ENCODE data around the gene CROCC2.
A peak's percentile ranks its signal among the peaks of the same experiment; 100 is the strongest.

Gene CROCC2

DNA sequence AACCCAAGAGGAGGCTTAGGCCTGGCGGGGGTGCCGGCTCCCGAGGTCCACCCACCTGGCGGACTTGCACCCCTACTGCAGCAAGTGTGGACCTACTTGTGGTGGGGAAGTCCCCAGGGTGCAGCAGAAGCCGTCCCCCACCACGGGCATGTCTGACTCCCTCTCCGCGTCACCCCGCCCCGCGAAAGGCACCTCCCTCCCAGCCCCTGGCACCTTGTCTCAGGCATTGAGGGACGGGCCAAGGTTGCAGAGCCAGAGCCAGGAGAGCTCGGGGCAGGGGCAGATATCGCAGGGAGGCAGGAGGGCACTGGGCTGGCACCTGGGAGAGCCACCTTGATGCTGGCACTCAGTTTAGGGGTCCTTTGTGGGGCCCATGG, 19.0 kb downstream of the CROCC2 start:
- DNase-seq: no peak

DNA sequence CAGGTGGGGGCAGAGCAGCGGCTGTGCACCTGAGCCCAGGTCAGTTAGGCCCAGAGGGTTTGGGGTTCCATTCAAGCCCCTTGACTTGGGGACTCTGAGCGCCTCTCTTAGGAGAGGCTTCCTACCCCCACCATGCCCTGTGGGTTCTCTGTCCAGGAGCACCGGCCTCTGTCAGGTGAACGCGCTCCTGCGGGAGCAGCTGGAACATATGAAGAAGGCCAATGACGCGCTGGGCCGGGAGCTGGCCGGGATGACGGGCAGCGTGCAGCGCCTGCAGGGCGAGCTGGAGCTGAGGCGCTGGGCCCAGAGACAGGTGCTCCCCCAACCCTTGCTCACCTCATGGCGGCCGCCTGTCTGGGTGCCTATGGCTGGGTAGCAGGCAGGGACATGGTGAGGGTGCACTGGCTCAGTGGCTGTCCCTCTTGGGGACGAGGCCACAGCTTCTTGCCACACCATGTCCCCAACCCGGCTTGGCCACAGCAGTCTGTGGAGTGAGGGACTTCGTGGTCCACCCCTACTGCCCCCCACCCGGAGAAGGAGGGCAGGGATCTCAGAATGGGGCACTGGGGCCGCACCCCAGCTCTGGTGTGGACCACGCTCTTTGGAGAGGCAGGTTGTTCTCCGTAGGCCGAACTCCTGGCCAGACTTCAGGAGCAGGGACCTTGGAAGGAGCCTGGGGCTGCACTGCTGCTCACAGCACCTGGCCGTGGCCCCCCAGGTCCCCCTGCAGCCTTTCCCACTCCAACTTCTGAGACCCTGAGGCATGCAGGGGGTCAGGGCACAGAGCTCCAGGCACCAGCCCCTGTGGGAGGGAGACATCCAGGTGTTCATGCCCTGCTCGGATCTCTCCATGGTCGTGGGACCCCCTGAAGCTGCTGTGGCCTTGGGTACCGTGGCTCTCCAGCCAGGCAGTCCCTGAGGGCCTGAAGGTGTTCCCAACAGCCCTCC, 19.7 kb downstream of the CROCC2 start:
- DNase-seq: peak; percentile 26

DNA sequence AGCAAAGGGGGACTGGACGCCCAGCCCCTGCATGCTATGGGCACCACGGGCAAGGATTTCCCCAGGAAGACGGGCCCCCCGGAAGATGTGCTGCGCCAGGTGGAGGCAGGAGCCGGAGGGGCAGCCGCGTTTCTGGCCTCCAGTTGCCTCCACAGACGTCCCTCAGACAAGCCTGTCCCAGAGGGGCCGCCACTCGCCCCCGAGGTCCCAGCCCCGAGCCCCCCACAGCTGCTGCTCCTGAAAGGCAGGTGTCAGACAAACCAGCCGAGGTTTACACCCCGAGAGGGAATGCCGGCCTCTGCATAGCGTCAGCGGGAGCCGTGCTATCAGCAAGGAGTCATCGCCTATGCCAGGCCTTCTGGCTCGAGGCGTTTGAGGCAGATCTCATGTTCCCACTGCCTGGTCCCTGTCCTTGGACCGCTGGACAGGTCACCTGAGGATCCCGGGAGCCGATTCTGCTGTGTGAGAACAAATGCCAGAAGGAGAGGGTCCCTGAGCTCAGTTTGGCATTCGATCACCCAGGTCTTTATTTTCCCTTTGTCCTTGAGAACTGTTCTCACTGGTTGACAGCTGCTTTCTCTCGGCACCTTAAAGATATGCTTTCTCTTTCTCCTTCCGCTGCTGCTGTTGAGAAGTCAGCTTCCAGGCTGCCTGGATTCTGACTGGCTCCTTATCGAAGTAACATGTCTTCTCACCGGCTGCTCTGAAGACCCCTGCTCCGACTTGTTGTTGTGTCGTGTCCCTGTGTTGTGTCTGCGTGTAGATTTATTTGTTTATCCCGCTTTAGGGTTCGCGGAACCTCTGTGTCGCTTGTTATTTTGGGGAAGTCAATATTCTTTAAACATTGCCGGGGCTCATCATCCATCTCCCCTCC, 20.6 kb downstream of the CROCC2 start:
- no peak for DNase-seq

DNA sequence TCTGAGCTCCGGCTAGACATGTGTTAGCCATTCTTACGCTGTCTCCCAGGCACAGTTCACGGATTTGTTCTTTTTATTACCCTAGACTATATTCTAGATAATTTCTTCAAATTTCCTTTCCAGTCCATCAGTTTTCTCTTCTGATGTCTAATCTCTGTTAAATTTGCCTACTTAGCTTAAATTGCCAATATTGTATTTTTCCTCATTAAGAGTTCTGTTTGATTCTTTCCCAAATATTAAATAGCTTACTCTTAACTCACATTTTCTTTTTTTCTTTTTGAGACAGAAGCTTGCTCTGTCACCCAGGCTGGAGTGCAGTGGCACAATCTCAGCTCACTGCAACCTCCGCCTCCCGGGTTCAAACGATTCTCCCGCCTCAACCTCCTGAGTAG, 21.2 kb downstream of the CROCC2 start:
- no peak for DNase-seq

DNA sequence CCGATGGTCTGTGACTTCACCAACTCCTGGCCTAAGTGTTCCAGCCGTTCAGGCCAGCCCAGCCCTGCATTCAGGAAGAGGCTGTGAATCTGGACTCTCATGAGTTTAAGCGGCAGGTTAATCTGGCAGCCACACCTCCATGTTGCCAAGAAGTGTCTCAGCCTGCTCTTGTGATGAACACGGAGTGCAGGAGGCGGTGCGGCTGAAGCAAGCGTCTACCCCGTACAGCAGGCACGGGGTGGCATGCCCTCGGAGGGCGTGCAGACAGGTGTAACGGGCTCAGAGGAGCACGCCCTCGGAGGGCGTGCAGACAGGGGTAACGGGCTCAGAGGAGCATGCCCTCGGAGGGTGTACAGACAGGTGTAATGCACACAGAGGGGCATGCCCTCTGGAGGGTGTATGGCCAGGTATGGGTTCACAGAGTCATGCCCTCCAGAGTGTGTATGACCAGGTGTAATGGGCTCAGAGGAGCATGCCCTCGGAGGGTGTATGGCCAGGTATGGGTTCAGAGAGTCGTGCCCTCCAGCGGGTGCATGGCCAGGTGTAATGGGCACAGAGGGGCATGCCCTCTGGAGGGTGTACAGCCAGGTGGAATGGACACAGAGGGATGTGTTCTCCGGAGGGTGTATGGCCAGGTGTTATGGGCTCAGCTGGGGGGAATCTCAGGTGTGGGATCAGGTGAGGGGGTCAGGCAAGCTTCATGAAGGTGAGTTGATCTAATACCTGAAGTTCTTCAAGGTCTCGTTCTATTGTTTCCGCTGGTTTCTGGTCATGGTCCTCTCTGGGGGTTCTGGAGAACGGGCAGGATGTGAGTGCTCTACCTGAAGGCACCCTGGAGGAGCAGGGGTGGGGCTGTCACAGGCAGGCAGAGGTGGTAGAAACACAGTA, 22.6 kb downstream of the CROCC2 start:
- DNase-seq: no peak

DNA sequence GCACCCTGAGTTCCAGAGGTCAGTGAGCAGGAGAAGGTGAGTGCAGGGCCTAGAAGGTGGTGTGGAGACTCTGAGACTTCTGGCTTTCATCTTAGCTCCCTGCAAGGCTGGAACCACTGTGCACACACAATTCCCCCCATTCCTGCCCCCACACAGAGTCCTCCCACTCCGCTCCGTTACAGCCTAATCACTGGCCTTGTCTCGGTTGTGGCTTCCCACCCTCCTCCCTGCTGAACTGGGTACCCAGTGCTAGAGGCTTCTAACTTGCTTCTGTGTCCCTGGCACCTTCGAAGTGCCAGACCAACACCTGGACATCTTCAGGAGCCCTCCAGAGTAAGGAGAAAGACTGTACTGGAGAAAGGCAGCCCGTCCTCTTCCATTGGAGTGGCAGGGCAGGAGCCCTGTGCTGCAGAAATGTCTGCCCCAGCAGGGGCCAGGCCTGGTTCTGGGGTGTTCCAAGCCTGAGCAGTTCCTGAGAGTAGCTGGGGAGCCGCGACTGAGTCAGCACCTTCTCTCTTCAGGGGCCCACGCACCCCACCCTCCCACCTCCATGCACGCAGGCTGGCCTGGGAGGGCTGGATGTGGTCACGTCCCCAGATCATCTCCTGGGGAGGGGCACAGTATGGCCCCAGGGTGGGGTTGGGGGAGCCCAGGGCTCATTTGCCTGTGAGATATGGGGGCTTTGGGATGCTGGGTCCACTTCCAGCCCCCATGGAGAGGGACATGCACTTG, 23.4 kb downstream of the CROCC2 start:
- no peak for DNase-seq

DNA sequence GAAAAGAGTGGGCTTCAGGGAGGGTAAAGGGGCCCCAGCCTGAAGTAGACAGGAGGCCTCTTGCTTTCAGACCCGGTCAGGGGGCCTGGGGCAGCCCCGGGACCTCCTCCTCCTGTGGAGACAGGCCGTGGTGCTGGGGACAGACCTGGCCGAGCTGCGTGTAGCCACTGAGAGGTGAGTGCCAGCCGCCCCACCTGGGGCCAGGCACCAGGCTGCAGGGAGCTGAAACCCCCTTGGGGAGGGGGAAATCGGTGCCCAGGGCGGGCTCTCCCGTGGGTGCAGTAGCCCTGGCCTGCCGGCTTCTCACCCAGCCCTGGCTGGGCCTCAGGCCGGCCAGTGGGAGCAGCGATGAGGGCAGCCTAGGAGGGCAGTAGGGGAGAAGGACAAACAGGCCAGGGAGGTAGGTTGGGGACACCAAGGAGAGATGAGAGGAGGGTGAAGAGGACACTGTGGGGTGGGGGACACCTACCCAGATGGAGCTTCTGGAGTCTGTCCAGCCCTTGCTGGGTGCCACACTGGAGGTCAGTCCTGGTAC, 24.0 kb downstream of the CROCC2 start:
- DNase-seq: no peak

DNA sequence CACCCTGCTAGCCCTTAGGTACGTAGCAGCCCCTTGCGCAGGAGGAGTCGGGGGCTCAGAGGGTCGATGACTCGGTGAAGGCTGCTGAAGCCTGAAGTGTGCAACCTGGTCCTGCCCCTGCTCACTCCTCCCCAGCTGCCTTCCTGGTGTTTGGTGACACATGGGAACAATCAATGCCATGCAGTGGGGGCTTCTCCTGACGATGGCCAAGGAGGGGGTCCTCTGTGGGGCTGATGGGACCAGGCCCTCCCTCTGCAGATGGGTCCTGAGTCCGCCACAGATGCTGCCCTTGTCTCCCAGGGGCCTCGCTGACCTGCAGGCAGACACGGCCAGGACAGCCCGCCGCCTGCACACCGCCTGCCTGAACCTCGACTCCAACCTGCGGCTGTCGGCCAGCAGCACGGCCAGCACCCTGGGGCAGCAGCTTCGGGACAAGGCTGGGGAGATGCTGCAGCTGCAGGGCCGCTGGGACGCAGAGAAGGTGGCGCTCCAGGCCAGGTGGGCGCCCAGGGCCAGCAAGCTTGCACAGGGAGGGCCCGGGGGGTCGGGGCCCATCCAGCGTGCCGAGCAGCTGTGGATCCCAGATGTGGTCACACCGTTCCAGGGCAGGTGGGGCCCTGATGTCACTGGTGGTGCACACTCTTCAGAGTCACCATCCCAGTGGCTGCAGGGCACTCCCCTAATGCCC, 24.6 kb downstream of the CROCC2 start:
- no peak for DNase-seq

DNA sequence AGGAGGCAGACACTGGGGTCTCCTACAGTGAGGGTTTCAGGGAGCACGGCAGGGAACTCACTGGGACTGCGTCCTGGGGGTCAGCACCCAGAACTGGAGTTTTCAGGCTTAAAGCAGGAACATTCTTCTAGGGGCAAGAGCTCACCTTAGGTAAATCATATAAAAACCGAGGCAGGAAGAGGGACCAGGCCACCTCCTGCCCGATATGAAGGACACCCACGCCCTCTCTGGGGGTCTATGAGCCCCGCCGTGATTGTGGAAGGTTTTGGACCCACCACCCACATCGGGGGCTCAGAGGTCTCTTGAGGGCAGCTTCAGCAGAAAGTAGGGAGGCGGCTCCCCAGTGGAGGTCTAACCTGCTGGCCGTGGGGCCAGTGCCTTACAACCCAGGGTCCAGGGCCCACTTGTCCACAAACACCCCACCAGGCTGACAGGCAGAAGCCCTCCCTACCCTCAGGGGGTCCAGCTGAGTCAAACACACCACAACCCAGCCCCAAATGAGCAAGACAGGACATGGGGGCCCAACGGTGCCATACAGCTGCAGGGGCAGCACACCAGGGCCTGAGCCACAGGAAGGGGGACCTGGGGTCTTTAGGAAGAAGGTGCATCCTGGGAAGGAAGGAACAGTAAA, 25.3 kb downstream of the CROCC2 start:
- no peak for DNase-seq

DNA sequence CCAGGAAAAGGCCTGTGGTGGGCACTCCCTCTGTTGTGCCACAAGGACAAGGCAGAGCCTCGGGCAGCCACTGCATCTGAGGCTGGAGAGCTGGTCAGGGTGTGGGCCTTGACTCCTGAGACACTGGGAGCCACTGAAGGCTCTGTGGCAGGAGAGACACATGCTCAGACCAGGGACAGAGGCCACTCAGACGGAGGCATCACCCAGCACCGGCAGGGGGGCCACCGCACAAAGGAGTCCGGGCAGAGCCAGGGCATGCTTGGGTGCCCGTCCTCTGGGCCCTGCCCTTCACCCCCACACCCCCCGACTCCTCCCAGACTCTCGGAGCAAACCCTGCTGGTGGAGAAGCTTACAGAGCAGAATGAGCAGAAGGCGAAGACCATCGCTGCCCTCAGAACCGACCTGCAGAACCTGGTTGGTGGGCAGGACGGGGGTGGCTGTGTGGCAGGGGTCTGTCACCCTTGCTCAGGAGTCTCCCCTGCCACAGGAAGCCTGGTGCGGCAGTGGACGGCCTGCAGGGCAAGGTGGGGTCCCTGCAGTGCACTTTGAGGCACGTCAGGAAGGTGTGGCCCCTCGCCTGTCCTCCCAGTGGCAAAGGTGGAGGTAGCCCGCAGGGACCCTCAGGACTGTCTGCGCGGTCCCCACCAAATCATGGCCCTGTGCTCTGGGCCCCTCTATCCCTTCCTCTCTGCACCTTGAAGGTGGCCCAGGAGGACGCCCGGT, 26.0 kb downstream of the CROCC2 start:
- DNase-seq: no peak

DNA sequence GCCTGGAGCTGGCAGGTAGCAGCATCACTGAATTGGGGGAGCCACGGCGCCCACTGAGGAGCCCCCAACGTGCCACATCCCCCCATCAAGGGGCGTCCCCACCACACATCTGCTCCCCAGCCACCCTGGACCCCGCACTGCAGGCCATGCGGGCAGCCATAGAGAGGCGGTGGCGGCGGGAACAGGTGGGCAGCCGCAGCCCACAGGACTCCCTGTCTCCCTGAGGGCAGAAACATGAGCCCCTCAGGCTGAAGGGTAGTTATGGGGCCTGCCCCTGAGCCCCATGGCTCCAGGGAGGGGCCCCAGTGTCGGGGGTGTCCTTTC, 26.6 kb downstream of the CROCC2 start:
- no peak for DNase-seq

DNA sequence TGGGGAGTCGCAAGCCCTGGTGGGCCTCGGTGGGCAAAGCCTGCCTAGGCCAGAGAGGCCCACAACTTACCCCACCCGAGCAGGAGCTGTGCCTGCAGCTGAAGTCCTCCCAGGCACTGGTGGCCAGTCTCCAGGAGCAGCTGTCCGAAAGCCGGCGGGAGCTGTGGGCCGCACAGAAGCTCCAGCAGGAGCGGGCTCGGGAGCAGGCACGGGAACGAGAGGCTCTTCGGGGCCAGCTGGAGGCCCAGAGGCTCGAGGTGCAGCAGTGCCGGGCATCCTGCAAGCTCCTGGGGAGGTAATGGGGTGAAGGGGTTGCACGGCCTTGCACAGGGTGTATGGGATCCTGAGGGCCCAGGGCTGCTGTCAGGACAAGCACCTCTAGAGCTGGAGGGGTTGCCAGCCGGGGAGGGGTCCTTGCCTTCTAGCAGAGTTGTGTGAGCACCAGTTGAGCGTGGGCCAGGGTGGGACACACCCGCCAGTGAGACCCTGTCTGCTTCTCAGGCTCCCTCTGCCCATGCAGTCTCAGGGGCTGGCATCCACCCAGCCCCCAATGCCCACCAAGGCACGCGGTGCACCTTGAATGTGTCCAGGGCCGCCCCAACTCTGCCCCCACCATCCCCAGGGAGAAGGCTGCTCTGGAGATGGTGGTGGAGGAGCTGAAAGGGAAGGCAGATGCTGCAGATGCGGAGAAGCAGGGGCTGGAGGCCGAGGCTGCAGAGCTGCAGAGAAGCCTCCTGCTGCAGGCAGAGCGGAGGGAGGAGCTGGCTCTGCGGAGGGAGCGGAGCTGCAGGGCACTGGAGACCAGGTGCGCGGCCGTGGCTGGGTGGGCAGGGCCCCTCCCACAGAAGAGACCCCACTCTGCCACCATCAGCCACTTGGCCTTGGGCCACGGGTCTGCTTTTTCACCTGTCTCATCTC, 27.2 kb downstream of the CROCC2 start:
- no peak for DNase-seq

DNA sequence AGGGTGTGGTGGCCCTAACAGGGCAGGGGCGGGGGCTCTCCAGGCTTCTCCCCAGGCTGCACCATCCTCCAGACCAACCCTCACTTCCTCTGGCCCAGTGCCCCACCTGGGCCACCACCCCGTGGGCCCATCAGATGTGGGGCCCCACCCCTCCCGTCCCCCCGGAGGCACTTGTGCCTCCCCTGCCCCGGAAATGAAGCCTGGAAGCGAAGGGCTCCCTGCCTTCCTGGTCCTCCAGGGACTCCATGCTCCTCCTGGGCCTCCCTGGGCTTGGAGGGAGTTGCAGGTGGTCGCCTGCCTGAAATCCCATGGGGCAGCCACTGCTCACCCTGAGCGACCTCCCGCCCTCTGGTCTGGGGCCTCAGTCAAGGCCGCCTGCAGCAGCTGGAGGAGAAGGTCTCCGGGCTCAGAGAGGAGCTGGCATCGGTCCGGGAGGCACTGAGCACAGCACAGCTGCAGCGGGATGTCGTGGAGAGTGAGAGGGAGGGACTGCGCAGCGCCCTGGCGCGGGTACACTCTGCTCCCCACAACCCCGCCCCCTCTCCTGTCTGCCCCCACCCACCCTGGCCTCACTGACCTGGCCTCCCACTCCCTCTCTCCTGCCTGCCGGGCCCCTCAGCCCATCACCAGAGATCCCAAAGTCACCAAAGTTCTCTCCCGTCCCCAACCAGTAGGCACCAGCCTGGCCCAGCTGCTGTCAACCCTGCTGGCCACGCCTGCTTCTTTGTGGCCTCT, 28.0 kb downstream of the CROCC2 start:
- no peak for DNase-seq

DNA sequence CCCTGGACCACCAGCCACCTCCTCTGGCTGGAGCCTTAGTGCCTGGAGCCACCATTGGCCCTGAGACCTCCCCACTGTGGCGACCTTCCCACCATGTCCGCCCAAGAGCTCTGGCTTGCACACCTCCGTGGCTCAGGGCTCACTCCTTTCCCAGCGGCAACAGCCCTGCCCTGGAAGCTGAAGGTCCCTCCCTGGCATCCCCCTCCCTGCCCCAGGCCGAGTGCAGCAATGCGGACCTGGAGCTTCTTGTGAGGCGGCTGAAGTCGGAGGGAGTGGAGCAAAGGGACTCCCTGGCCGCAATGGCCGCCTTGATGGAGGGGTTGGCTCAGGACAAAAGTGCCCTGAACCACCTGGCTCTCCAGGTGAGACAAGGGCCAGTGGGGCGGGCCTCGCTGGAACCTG, 28.6 kb downstream of the CROCC2 start:
- DNase-seq: no peak

DNA sequence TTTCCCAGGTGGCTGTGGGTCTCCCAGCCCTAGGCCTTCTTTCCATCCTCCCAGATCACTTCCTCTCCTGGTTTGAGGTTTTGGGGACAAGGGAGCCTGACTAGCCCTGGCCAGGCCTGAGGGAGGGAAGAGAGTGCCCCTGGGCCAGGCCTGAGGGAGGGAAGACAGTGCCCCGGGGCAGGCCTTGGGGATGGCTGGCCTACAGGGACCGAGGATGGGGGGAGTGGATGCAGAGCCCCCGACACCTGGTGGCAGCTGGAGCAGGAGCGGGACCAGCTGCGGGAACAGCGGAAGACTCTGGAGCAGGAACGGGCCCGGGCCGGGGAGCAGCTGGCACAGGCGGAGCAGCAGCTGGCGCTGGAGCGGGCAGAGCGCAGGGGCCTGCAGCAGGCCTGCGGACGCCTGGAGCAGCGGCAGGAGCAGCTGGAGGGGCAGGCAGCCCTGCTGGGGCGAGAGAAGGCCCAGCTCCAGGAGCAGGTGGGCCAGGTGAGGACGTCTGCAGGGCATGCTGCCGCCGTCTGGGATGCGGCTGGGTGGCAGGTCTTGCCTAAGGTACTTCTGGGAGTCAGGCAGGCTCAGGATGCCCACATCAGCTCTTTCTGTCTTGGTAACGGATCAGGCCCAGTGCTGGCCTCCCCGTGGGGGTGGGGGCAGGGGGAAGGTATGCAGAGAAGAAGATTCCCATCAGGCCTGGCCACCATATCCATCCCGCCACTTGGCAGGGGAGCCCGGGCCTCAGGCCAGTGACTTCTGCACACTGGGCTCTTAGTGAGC, 29.2 kb downstream of the CROCC2 start:
- DNase-seq: no peak

DNA sequence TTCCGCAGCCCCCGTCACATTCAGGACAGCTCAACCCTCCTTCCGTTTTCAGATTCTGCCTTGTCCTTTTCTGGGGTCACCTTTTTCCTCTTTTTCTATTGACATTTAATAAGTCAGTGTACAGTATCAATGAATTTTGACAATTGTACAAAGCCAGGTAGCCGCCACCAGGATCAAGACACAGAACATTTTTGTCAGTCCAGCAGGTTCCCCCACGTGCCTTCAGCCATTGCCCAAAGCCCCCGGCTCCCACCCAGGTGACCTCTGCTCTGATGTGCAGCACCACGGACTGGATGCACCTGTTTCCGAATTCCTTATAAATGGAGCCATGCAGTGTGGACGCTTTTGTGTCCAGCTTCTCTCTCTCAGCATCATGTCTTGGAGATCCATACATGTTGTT, 30.0 kb downstream of the CROCC2 start:
- DNase-seq: no peak

DNA sequence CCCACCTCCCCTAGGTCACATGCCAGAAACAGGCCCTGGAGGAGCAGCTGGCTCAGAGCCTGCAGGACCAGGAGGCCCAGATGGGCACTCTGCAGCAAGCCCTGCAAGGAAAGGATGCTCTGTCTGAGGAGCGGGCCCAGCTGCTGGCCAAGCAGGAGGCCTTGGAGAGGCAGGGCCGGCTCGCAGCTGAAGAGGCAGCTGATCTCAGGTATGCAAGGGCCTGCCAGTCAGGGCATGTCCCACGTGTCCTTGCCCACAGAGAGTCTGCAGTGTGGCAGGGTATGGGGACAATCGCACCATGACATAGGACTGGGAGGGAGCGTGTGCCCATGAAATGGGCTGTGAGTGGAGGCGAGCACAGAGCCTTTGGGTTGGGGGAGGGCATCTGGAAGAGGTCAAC, 39.9 kb downstream of the CROCC2 start:
- no peak for DNase-seq

DNA sequence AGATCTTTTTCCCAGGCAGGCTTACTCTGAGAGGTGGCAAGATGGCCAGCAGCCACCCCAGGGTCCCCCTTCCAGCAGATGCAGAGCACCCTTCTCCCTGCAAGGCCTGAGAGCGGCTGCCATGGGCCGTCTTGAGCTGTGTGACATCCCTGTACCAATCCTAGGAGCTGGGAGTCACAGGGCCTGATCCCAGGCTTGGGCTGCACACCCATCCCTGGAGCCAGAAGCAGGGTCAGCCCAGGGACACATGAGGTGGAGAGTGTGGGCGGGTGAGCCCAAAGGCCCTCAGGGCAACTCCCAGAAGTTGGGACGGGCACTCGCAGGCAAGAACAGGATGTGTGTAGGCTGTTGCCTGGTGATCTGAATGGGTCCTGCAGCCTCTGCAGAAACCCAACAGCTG, 40.5 kb downstream of the CROCC2 start:
- no peak for DNase-seq
